ENCODE data around the gene PEX10.

GRCh38 chr1:2374252-2375155 is 37.9 kb downstream of the PEX10 start:
- TF ChIP-seq YY1 (IDR thresholded peaks at IDR 0.05; ENCODE audit: low read depth) = no peak
- no peak for TF ChIP-seq EGR1 (IDR thresholded peaks at IDR 0.05)
- no peak for TF ChIP-seq TEAD4 (IDR thresholded peaks at IDR 0.05)
- TF ChIP-seq NFIC (IDR thresholded peaks at IDR 0.05) = no peak
- TF ChIP-seq, protein P1, sequence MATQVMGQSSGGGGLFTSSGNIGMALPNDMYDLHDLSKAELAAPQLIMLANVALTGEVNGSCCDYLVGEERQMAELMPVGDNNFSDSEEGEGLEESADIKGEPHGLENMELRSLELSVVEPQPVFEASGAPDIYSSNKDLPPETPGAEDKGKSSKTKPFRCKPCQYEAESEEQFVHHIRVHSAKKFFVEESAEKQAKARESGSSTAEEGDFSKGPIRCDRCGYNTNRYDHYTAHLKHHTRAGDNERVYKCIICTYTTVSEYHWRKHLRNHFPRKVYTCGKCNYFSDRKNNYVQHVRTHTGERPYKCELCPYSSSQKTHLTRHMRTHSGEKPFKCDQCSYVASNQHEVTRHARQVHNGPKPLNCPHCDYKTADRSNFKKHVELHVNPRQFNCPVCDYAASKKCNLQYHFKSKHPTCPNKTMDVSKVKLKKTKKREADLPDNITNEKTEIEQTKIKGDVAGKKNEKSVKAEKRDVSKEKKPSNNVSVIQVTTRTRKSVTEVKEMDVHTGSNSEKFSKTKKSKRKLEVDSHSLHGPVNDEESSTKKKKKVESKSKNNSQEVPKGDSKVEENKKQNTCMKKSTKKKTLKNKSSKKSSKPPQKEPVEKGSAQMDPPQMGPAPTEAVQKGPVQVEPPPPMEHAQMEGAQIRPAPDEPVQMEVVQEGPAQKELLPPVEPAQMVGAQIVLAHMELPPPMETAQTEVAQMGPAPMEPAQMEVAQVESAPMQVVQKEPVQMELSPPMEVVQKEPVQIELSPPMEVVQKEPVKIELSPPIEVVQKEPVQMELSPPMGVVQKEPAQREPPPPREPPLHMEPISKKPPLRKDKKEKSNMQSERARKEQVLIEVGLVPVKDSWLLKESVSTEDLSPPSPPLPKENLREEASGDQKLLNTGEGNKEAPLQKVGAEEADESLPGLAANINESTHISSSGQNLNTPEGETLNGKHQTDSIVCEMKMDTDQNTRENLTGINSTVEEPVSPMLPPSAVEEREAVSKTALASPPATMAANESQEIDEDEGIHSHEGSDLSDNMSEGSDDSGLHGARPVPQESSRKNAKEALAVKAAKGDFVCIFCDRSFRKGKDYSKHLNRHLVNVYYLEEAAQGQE (IDR thresholded peaks at IDR 0.05; ENCODE audit: low read depth) = no peak
- no peak for TF ChIP-seq CEBPB (IDR thresholded peaks at IDR 0.05)
- no peak for TF ChIP-seq EP300 (IDR thresholded peaks at IDR 0.05; ENCODE audit: borderline replicate concordance)
- no peak for TF ChIP-seq CREB1 (IDR thresholded peaks at IDR 0.05; ENCODE audit: low read depth)
- TF ChIP-seq FOXM1 (IDR thresholded peaks at IDR 0.05; ENCODE audit: borderline replicate concordance, low read depth) = no peak
- TF ChIP-seq, protein P2, sequence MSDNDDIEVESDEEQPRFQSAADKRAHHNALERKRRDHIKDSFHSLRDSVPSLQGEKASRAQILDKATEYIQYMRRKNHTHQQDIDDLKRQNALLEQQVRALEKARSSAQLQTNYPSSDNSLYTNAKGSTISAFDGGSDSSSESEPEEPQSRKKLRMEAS (IDR thresholded peaks at IDR 0.05) = no peak
- no peak for TF ChIP-seq TCF12 (IDR thresholded peaks at IDR 0.05; ENCODE audit: low read depth)
- no peak for TF ChIP-seq ZBTB7A (IDR thresholded peaks at IDR 0.05; ENCODE audit: low read depth)
- no peak for TF ChIP-seq USF1 (IDR thresholded peaks at IDR 0.05)

Data from Ishikawa (cell line).